SK-N-SH (cell line): ENCODE data around the gene INO80D. TPM values are rescaled to one million over a fixed set of nuclear protein-coding genes. Genes with fewer than 3 reads are reported as not detected.

Source experiments
- CTCF ChIA-PET: fragments of 300-600, 350-600 bp; formaldehyde crosslinking; extraction: SDS; loops from one replicate; lab custom pipeline; 2021; lab: Yijun Ruan, JAX
- POLR2A ChIA-PET: fragments of 350-600 bp; sonication (Branson Sonifier 250); formaldehyde crosslinking; extraction: SDS; loops from one replicate; lab custom pipeline; 2020; ENCODE audit warnings: antibody characterized with exemption, inconsistent platforms; lab: Yijun Ruan, JAX
- DNase-seq: peaks from one replicate; pipeline ENCODE4 v3.0.0; 2012
- H2AFZ ChIP-seq: fragments of 200-600 bp; sonication (generic); 2 replicates; pipeline ENCODE4 v1.8.1; 2016; ENCODE audit warnings: antibody characterized with exemption, mild to moderate bottlenecking, low read depth
- H3F3A ChIP-seq: fragments of 200-600 bp; sonication (generic); replicated peaks from 2 replicates; pipeline ENCODE3; 2016; ENCODE audit warnings: antibody characterized with exemption, mild to moderate bottlenecking; ENCODE audit not compliant: insufficient read depth
- H3K27ac ChIP-seq, 2 experiments: fragments of 200-500 bp in 1 of 2; fragments of 200-600 bp in 1 of 2; sonication (Bioruptor generic) in 1 of 2; sonication (generic), shearing (Covaris generic) in 1 of 2; 2 replicates each; pipeline versions ENCODE4 v1.5.1 to v1.6.1; 2014 to 2016; ENCODE audit warnings: low read depth in 2 of 2, inconsistent platforms in 1 of 2, low read length in 1 of 2, mild to moderate bottlenecking in 1 of 2, mixed read lengths in 1 of 2
- H3K27me3 ChIP-seq: fragments of 200-600 bp; sonication (generic), shearing (Covaris generic); 2 replicates; pipeline ENCODE4 v1.6.1; 2016; ENCODE audit warnings: mixed run types; ENCODE audit not compliant: insufficient read depth
- H3K36me3 ChIP-seq, 2 experiments: fragments of 200-500 bp in 1 of 2; fragments of 200-600 bp in 1 of 2; sonication (Bioruptor generic) in 1 of 2; sonication (generic) in 1 of 2; replicated peaks in 1 of 2; 2 replicates each; pipeline versions ENCODE3 to v1.5.1; 2014 to 2016; ENCODE audit warnings: low read length in 1 of 2, mild to moderate bottlenecking in 1 of 2; ENCODE audit not compliant: insufficient read depth in 2 of 2, control insufficient read depth in 1 of 2
- H3K4me1 ChIP-seq, 2 experiments: fragments of 200-500 bp in 1 of 2; fragments of 200-600 bp in 1 of 2; sonication (Bioruptor generic) in 1 of 2; sonication (generic), shearing (Covaris generic) in 1 of 2; 2 replicates each; pipeline versions ENCODE4 v1.5.1 to v1.6.1; 2014 to 2016; ENCODE audit warnings: low read depth in 1 of 2, low read length in 1 of 2, mixed run types in 1 of 2; ENCODE audit not compliant: insufficient read depth in 2 of 2, control insufficient read depth in 1 of 2
- H3K4me2 ChIP-seq: fragments of 200-600 bp; sonication (generic), shearing (Covaris generic); 2 replicates; pipeline ENCODE4 v1.6.1; 2017; ENCODE audit warnings: mixed run types
- H3K4me3 ChIP-seq, 2 experiments: fragments of 200-500 bp in 1 of 2; fragments of 200-600 bp in 1 of 2; sonication (Bioruptor generic) in 1 of 2; sonication (generic), shearing (Covaris generic) in 1 of 2; 2 replicates each; pipeline versions ENCODE4 v1.5.1 to v1.8.1; 2014 to 2016; ENCODE audit warnings: low read depth in 2 of 2, inconsistent platforms in 1 of 2, low read length in 1 of 2, mild to moderate bottlenecking in 1 of 2, mixed read lengths in 1 of 2, moderate library complexity in 1 of 2
- H3K79me2 ChIP-seq: fragments of 200-600 bp; sonication (generic); 2 replicates; pipeline ENCODE4 v1.8.1; 2017; ENCODE audit warnings: mild to moderate bottlenecking; ENCODE audit not compliant: insufficient read depth
- H3K9ac ChIP-seq: fragments of 200-600 bp; sonication (generic); 2 replicates; pipeline ENCODE4 v1.6.1; 2017; ENCODE audit warnings: mixed run types
- H3K9me2 ChIP-seq: fragments of 200-600 bp; sonication (generic); 2 replicates; pipeline ENCODE4 v1.6.1; 2017; ENCODE audit warnings: mixed run types
- H3K9me3 ChIP-seq: fragments of 200-600 bp; sonication (generic); 2 replicates; pipeline ENCODE4 v1.6.1; 2017; ENCODE audit warnings: mixed run types, mild to moderate bottlenecking, moderate library complexity
- H4K20me1 ChIP-seq: fragments of 200-600 bp; sonication (generic); 2 replicates; pipeline ENCODE4 v1.6.1; 2017; ENCODE audit warnings: mild to moderate bottlenecking, mixed run types; ENCODE audit not compliant: insufficient read depth
- CHD2 ChIP-seq: fragments of 150-350 bp; IDR thresholded peaks from 2 replicates; pipeline ENCODE4 v1.6.1; 2018; ENCODE audit warnings: low read length; ENCODE audit not compliant: partially characterized antibody
- EZH2phosphoT487 ChIP-seq: fragments of 200-600 bp; sonication (generic); IDR thresholded peaks from 2 replicates; pipeline ENCODE4 v1.6.1; 2017; ENCODE audit warnings: low read depth, mixed run types, mild to moderate bottlenecking, antibody characterized with exemption, moderate library complexity, borderline replicate concordance
- FOSL2 ChIP-seq: IDR thresholded peaks from 2 replicates; pipeline ENCODE4 v1.4.0; 2012; ENCODE audit warnings: low read depth, mild to moderate bottlenecking, moderate library complexity, borderline replicate concordance
- FOXJ3 ChIP-seq: sonication (generic); formaldehyde crosslinking; IDR thresholded peaks from 2 replicates; pipeline ENCODE4 v1.5.1; 2020; ENCODE audit warnings: mild to moderate bottlenecking, missing genetic modification reagents
- FOXM1 ChIP-seq: IDR thresholded peaks from 2 replicates; pipeline ENCODE4 v1.4.0; 2012; ENCODE audit warnings: low read depth, mild to moderate bottlenecking
- NFIC ChIP-seq: IDR thresholded peaks from 2 replicates; pipeline ENCODE4 v1.4.0; 2012; ENCODE audit warnings: borderline replicate concordance
- NRF1 ChIP-seq: IDR thresholded peaks from 2 replicates; pipeline ENCODE4 v1.6.1; 2012; ENCODE audit warnings: low read depth, mild to moderate bottlenecking, low read length
- POLR2AphosphoS5 ChIP-seq: IDR thresholded peaks from 2 replicates; pipeline ENCODE4 v1.6.1; 2012; ENCODE audit warnings: low read depth, low read length
- RAD21 ChIP-seq: IDR thresholded peaks from 2 replicates; pipeline ENCODE4 v1.6.1; 2012; ENCODE audit warnings: mild to moderate bottlenecking, low read length
- RFX5 ChIP-seq: IDR thresholded peaks from 2 replicates; pipeline ENCODE4 v1.6.1; 2012; ENCODE audit warnings: mild to moderate bottlenecking, improper control_type of control experiment, low read length
- RXRA ChIP-seq: IDR thresholded peaks from 2 replicates; pipeline ENCODE4 v1.4.0; 2012; ENCODE audit warnings: low read depth, mild to moderate bottlenecking, borderline replicate concordance
- TAF1 ChIP-seq: IDR thresholded peaks from 2 replicates; pipeline ENCODE4 v1.6.1; 2012; ENCODE audit warnings: low read depth, mild to moderate bottlenecking, low read length, moderate library complexity, borderline replicate concordance
- YY1 ChIP-seq: IDR thresholded peaks from 2 replicates; pipeline ENCODE4 v1.4.0; 2012; ENCODE audit warnings: low read depth, mild to moderate bottlenecking
- WGBS: methylation state at CpG from one replicate; pipeline ENCODE4 v1.1.6; 2017; ENCODE audit warnings: low lambda C conversion rate; 5-methylcytosine and 5-hydroxymethylcytosine counted together
- polyA plus RNA-seq, 3 experiments: library from polyadenylated mRNA; depleted of rRNA; stranded (reverse); fragments of >200 nt; gene quantifications; 2 replicates each; pipeline ENCODE4 v1.2.3, GENCODE V29; 2012
- TF ChIP-seq, protein P1 (sequence below): fragments of 150-350 bp; IDR thresholded peaks from 2 replicates; pipeline ENCODE4 v1.6.1; 2016; ENCODE audit warnings: mild to moderate bottlenecking, low read depth, low read length
- TF ChIP-seq, protein P2 (sequence below): IDR thresholded peaks from 2 replicates; pipeline ENCODE4; 2012
- TF ChIP-seq, protein P3 (sequence below): IDR thresholded peaks from 2 replicates; pipeline ENCODE4 v1.6.1; 2012; ENCODE audit warnings: mild to moderate bottlenecking, low read depth, low read length, moderate library complexity

INO80D gene
- polyA plus RNA-seq, 1 of the 3 experiments (the other 2 are of a cell fraction) = 0.69 TPM

DNA sequence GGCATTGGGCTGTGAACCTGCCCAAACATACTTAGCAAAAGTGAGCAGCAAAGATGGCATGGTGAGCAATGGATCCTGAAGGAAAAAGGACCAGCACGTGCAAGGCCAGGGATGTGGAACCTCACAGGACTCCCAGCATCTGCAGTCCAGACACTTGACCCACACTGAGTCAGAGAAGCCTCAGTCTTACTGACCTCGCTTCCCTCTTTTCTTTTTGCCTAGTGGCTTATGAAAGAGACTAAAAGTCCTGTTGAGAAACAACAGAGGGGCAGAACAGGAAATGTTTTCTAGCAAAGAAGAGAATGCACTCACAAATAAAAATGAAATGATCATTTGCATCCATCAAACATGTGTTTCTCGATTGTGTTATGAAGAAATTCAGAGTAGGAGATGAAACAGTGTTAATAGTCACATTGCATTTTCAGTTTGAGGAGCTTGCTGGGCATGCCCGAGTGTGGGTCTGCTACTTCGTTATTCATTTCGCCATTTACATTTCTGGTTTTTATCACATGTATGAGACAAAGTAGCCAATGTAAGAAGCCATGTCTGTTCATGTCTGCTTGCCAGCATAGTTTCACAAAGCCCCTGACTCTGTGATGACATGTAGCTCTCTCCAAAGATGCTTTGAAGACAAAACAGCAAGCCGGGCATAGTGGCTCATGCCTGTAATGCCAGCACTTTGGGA is 118.4 kb downstream of the INO80D start:
- TF ChIP-seq FOXJ3 (no peak), NRF1 (no peak), CHD2 (no peak), YY1 (no peak), RAD21 (no peak), FOXM1 (no peak), RFX5 (no peak), FOSL2 (no peak), RXRA (no peak), NFIC (no peak), EZH2phosphoT487 (no peak), POLR2AphosphoS5 (no peak), TAF1 (no peak)
- TF ChIP-seq, protein P1, sequence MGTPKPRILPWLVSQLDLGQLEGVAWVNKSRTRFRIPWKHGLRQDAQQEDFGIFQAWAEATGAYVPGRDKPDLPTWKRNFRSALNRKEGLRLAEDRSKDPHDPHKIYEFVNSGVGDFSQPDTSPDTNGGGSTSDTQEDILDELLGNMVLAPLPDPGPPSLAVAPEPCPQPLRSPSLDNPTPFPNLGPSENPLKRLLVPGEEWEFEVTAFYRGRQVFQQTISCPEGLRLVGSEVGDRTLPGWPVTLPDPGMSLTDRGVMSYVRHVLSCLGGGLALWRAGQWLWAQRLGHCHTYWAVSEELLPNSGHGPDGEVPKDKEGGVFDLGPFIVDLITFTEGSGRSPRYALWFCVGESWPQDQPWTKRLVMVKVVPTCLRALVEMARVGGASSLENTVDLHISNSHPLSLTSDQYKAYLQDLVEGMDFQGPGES = no peak
- TF ChIP-seq, protein P2, sequence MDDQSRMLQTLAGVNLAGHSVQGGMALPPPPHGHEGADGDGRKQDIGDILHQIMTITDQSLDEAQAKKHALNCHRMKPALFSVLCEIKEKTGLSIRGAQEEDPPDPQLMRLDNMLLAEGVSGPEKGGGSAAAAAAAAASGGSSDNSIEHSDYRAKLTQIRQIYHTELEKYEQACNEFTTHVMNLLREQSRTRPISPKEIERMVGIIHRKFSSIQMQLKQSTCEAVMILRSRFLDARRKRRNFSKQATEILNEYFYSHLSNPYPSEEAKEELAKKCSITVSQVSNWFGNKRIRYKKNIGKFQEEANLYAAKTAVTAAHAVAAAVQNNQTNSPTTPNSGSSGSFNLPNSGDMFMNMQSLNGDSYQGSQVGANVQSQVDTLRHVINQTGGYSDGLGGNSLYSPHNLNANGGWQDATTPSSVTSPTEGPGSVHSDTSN = no peak
- TF ChIP-seq, protein P3, sequence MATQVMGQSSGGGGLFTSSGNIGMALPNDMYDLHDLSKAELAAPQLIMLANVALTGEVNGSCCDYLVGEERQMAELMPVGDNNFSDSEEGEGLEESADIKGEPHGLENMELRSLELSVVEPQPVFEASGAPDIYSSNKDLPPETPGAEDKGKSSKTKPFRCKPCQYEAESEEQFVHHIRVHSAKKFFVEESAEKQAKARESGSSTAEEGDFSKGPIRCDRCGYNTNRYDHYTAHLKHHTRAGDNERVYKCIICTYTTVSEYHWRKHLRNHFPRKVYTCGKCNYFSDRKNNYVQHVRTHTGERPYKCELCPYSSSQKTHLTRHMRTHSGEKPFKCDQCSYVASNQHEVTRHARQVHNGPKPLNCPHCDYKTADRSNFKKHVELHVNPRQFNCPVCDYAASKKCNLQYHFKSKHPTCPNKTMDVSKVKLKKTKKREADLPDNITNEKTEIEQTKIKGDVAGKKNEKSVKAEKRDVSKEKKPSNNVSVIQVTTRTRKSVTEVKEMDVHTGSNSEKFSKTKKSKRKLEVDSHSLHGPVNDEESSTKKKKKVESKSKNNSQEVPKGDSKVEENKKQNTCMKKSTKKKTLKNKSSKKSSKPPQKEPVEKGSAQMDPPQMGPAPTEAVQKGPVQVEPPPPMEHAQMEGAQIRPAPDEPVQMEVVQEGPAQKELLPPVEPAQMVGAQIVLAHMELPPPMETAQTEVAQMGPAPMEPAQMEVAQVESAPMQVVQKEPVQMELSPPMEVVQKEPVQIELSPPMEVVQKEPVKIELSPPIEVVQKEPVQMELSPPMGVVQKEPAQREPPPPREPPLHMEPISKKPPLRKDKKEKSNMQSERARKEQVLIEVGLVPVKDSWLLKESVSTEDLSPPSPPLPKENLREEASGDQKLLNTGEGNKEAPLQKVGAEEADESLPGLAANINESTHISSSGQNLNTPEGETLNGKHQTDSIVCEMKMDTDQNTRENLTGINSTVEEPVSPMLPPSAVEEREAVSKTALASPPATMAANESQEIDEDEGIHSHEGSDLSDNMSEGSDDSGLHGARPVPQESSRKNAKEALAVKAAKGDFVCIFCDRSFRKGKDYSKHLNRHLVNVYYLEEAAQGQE = no peak

More for the DNA sequence above, 118.4 kb downstream of the INO80D start:
- ChIA-PET POLR2A (no interaction called here), CTCF (interaction anchor here (1.0 kb wide), 1 partner anchor 193 kb away, joined by 3 read pairs; no protein-coding TSS in a partner anchor)
- Histone ChIP-seq H3K4me2 (no peak overlapping the region), H3K9me3 (no peaks in the 10 kb centered on the region), H3K4me1 (no peaks in the 10 kb centered on the region), H2AFZ (no peak overlapping the region), H3K9me2 (no peaks in the 10 kb centered on the region), H3K79me2 (no peaks in the 10 kb centered on the region), H3K4me3 (no peak overlapping the region), H3F3A (no peaks in the 10 kb centered on the region), H4K20me1 (no peaks in the 10 kb centered on the region), H3K9ac (no peak overlapping the region), H3K27ac (no peak overlapping the region), H3K36me3 (no peaks in the 10 kb centered on the region), H3K27me3 (no peaks in the 10 kb centered on the region; the same call in 1 of the 2 replicates)
- 62% methylated on average over 7 of the region's 7 CpGs for WGBS
- no peak for DNase-seq
